Measurements from ENCODE around the gene CAMTA1.

The CAMTA1 gene

GRCh38 chr1:7485086-7485780 is 700.0 kb downstream of the CAMTA1 start:
- H3K9me3 ChIP-seq (replicated peaks; ENCODE audit: insufficient read depth, low read length): no peaks in the 10 kb centered on the region
- H3K27ac ChIP-seq (ENCODE audit: low read length): no peak overlapping the region
- H3F3A ChIP-seq (ENCODE audit: insufficient read depth, low read length): no peaks in the 10 kb centered on the region
- DNase-seq: no peak
- TF ChIP-seq EZH2 (optimal IDR thresholded peaks at IDR 0.05; ENCODE audit: low read depth, low read length) (no peak), CTCF (IDR thresholded peaks at IDR 0.05; ENCODE audit: low read length) (no peak), EZH2phosphoT487 (IDR thresholded peaks at IDR 0.05; ENCODE audit: low read length) (no peak)
- no peak overlapping the region for H3K9ac ChIP-seq (ENCODE audit: low read length)
- H3K9me2 ChIP-seq (replicated peaks; ENCODE audit: insufficient read depth, low read length): no peaks in the 10 kb centered on the region
- no peaks in the 10 kb centered on the region for H3K36me3 ChIP-seq (replicated peaks; ENCODE audit: insufficient read depth, low read length)
- no peak overlapping the region for H3K4me3 ChIP-seq (ENCODE audit: low read length)
- H3K4me1 ChIP-seq (ENCODE audit: low read length): no peaks in the 10 kb centered on the region
- H3K27me3 ChIP-seq (replicated peaks; ENCODE audit: insufficient read depth, low read length): peaks cover 85% of the 10 kb centered on the region
- H2AFZ ChIP-seq (ENCODE audit: low read length): no peak overlapping the region
- no peak overlapping the region for H3K4me2 ChIP-seq (ENCODE audit: low read depth, low read length)
- H4K20me1 ChIP-seq (ENCODE audit: insufficient read depth, low read length): no peaks in the 10 kb centered on the region
- no peaks in the 10 kb centered on the region for H3K79me2 ChIP-seq (ENCODE audit: low read length)

DNA sequence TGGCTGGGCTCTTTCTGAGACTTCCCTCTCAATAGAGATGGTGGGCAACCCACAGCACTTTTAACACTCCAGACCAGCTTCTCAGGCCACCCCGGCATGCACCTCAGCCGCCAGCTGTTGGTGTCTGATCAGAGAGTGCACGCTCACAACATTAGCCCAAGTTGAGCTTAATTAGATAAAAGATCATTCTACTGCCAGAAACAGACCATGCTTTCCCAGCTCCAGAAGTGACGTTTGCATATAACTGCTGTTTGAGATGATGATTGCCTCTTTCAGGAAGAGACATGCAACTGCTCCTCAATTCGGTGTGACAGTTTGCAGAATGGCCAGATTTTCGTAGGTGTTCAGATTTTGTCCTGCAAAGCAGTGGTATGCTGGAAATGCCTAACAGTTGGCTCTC is 700.6 kb downstream of the CAMTA1 start:
- H2AFZ ChIP-seq (ENCODE audit: low read length): no peak overlapping the region
- TF ChIP-seq EZH2 (optimal IDR thresholded peaks at IDR 0.05; ENCODE audit: low read depth, low read length) (no peak), CTCF (IDR thresholded peaks at IDR 0.05; ENCODE audit: low read length) (no peak), EZH2phosphoT487 (IDR thresholded peaks at IDR 0.05; ENCODE audit: low read length) (no peak)
- H3K79me2 ChIP-seq (ENCODE audit: low read length): no peaks in the 10 kb centered on the region
- no peaks in the 10 kb centered on the region for H3K9me2 ChIP-seq (replicated peaks; ENCODE audit: insufficient read depth, low read length)
- no peak overlapping the region for H3K27ac ChIP-seq (ENCODE audit: low read length)
- no peaks in the 10 kb centered on the region for H3F3A ChIP-seq (ENCODE audit: insufficient read depth, low read length)
- H3K36me3 ChIP-seq (replicated peaks; ENCODE audit: insufficient read depth, low read length): no peaks in the 10 kb centered on the region
- no peaks in the 10 kb centered on the region for H4K20me1 ChIP-seq (ENCODE audit: insufficient read depth, low read length)
- no peak overlapping the region for H3K4me3 ChIP-seq (ENCODE audit: low read length)
- no peak for DNase-seq
- H3K4me1 ChIP-seq (ENCODE audit: low read length): no peaks in the 10 kb centered on the region
- H3K4me2 ChIP-seq (ENCODE audit: low read depth, low read length): no peak overlapping the region
- H3K27me3 ChIP-seq (replicated peaks; ENCODE audit: insufficient read depth, low read length): peaks cover 85% of the 10 kb centered on the region
- no peaks in the 10 kb centered on the region for H3K9me3 ChIP-seq (replicated peaks; ENCODE audit: insufficient read depth, low read length)
- H3K9ac ChIP-seq (ENCODE audit: low read length): no peak overlapping the region

- Histone ChIP-seq H3K4me2 (ENCODE audit: low read depth, low read length) (no peak overlapping the region), H3K79me2 (ENCODE audit: low read length) (no peaks in the 10 kb centered on the region), H3F3A (ENCODE audit: insufficient read depth, low read length) (no peaks in the 10 kb centered on the region), H3K9ac (ENCODE audit: low read length) (no peak overlapping the region), H3K27me3 (replicated peaks; ENCODE audit: insufficient read depth, low read length) (peaks cover 79% of the 10 kb centered on the region), H3K27ac (ENCODE audit: low read length) (no peak overlapping the region), H3K9me3 (replicated peaks; ENCODE audit: insufficient read depth, low read length) (no peaks in the 10 kb centered on the region), H3K9me2 (replicated peaks; ENCODE audit: insufficient read depth, low read length) (no peaks in the 10 kb centered on the region), H3K4me1 (ENCODE audit: low read length) (no peaks in the 10 kb centered on the region), H2AFZ (ENCODE audit: low read length) (no peak overlapping the region), H3K36me3 (replicated peaks; ENCODE audit: insufficient read depth, low read length) (no peaks in the 10 kb centered on the region), H3K4me3 (ENCODE audit: low read length) (no peak overlapping the region), H4K20me1 (ENCODE audit: insufficient read depth, low read length) (no peaks in the 10 kb centered on the region)
- no peak for DNase-seq
- TF ChIP-seq EZH2phosphoT487 (IDR thresholded peaks at IDR 0.05; ENCODE audit: low read length): no peak
Measured at GRCh38 chr1:7487766-7488474, 702.7 kb downstream of the CAMTA1 start.

DNA sequence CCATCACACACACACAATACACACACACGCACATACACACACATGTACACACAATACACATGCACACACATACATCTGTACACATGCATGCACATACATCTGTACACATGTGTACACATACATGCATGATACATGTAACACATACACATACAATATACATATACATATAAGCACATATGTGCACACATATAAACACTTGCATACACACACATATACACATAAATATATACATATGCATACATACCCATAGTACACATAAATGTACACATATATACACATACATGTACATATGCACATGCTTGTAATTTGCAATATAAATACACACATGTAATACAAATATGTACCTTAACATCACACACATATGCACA is 703.2 kb downstream of the CAMTA1 start:
- Histone ChIP-seq H3K9me3 (replicated peaks; ENCODE audit: insufficient read depth, low read length) (no peaks in the 10 kb centered on the region), H3K9ac (ENCODE audit: low read length) (no peak overlapping the region), H3K9me2 (replicated peaks; ENCODE audit: insufficient read depth, low read length) (no peaks in the 10 kb centered on the region), H3K4me2 (ENCODE audit: low read depth, low read length) (no peak overlapping the region), H3K4me3 (ENCODE audit: low read length) (no peak overlapping the region), H3K79me2 (ENCODE audit: low read length) (no peaks in the 10 kb centered on the region), H2AFZ (ENCODE audit: low read length) (no peak overlapping the region), H3K27ac (ENCODE audit: low read length) (no peak overlapping the region), H3K36me3 (replicated peaks; ENCODE audit: insufficient read depth, low read length) (no peaks in the 10 kb centered on the region), H3F3A (ENCODE audit: insufficient read depth, low read length) (no peaks in the 10 kb centered on the region), H3K4me1 (ENCODE audit: low read length) (no peaks in the 10 kb centered on the region), H4K20me1 (ENCODE audit: insufficient read depth, low read length) (no peaks in the 10 kb centered on the region), H3K27me3 (replicated peaks; ENCODE audit: insufficient read depth, low read length) (peaks cover 76% of the 10 kb centered on the region)
- no peak for TF ChIP-seq CTCF (IDR thresholded peaks at IDR 0.05; ENCODE audit: low read length)
- TF ChIP-seq EZH2phosphoT487 (IDR thresholded peaks at IDR 0.05; ENCODE audit: low read length): no peak
- TF ChIP-seq EZH2 (optimal IDR thresholded peaks at IDR 0.05; ENCODE audit: low read depth, low read length): no peak
- no peak for DNase-seq
